ENCODE data around the gene YWHAB.
"Not testable (repeated sequence)": the region's sequence is repeated elsewhere in the genome, so short reads cannot be mapped to it uniquely, and the experiment has no call there.

YWHAB gene

DNA sequence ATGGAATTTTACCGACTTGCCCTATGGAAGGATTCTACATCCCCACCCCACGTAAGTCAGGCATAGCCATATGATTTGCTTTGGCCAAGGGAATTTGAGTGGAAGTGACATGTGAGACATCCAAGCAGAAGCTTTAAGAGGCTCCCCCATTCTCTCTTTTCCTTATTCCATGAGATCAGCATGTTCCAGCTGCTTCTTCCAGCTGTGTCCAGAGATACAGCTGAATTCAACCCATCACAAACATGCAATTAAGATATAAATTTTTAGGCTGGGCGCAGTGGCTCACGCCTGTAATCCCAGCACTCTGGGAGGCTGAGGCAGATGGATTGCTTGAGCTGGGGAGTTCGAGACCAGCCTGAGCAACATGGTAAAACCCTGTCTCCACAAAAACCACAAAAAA lies 16.0 kb upstream of the YWHAB start:
- DNase-seq, result no peak

DNA sequence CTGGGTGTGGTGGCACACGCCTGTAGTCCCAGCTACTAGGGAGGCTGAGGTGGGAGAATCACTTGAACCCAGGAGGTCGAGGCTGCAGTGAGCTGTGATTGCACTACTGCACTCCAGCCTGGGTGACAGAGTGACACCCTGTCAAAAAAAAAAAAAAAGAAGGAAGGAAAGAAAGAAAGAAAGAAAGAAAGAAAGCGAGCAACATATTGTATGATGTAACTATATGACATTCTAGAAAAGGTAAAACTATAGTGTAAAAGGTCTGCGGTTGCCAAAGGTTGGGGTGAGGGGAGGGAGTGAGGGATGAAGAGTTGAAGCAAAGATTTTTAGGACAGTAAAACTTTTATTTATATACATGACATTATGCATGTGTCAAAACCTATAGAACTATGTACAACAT lies 3.1 kb upstream of the YWHAB start:
- not testable (repeated sequence) for DNase-seq

DNA sequence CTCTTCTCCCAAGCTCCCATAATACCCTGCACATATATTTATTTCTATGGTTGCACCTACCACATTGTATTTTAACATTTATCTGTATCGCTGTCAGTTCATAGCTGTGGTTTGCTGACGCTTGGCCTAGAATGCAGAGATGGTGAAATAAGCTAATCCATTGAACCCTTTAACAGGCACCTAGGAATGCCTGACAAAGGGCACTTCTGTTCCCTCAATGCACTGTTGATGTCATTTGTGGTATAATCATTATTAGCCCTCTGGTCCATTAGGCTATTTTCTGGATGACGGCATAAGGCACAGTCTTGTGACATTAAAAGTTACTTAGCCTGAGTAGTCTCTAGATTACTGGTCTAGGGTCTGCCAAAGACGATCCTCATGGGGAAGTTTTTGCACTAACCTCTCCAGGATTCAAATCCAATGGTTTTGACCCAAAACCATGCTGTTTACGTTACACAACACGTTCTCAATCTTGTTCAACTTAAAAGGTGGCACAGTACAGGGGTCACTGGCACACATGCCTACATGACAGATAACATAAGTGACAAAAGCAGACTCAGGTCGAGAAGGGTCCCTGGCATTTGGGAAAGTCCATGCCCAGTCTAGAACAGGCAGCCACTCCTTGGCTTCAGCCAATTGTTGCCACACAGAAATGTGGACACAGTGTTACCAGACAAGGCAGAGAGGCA lies 2.1 kb upstream of the YWHAB start:
- no peak for DNase-seq

DNA sequence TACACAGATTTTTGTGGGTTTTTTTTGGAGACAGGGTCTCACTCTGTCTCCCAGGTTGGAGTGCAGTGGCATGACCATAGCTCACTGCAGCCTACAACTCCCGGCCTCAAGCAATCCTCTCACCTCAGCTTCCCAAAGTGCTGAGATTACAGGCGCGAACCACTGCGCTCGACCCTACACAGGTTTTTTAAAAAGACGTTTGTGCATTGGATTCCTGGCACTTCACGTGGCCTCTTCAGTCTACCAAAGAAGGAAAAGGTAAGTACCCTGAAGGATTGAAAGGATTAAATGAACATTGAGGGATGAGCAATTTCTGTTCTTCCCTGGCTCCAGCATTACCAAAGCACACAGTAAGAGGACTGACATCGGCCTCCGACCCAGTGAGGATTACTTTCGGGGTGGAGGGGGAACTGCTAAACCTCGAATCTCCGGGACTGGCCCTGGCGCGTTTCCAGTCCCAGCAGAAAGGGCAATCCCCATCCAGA lies 556 bp upstream of the YWHAB start:
- no peak for DNase-seq

DNA sequence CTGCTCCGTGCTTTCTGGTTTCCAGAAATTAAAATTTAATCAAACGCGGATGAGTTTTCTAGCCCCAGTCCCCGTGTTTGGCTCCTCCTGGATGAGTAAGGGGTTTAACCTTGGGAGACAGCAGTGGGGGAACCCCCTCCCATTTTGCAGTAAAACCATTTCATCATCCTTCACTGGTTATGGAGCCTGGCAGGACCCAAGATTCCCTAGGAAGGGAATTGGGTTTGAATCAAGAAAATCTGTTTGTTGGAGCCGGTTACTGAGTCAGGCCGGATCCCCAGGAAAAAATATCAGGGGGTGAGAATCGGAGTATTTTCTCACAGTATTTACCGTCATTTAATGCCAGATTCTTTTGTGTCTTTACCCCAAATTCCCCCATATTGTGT lies 754 bp downstream of the YWHAB start:
- no peak for DNase-seq

DNA sequence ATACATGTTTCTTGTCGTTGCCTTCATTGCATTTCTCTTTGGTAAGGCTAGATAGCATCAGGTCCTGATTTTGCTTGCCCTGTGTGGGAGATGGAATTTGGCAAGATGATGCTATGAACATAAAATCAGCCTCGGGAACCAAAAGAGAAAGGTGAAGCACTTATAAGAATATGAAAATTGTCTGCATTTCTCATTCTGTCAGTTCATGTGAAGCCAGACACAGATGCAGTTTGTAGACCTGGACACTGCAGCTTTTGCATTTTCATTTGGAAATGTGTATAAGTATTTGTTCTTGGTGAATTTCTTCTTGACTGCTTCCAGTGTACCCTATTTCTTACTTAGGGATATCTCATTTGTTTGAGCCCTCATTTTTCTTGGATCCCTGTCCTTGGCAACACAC lies 1.3 kb downstream of the YWHAB start:
- DNase-seq, result no peak

DNA sequence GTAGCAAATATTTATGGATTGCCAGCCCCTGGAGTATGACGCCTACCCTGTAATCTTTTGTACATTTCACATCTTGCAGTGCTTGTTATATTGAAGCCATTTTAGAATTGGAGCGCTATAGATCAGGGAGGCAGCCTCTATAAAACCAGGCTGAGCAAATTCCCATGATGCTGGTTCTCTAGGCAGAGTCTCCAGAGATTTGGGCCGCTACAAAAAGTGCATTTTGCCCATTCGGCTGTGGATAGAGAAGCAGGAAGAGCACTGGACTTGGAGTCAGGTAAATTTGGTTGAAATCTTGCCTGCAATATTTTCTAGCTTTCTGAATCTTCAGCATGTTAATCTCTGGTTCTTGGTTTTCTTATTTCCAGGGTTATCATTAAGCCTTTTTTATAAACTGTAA lies 2.0 kb downstream of the YWHAB start:
- no peak for DNase-seq

DNA sequence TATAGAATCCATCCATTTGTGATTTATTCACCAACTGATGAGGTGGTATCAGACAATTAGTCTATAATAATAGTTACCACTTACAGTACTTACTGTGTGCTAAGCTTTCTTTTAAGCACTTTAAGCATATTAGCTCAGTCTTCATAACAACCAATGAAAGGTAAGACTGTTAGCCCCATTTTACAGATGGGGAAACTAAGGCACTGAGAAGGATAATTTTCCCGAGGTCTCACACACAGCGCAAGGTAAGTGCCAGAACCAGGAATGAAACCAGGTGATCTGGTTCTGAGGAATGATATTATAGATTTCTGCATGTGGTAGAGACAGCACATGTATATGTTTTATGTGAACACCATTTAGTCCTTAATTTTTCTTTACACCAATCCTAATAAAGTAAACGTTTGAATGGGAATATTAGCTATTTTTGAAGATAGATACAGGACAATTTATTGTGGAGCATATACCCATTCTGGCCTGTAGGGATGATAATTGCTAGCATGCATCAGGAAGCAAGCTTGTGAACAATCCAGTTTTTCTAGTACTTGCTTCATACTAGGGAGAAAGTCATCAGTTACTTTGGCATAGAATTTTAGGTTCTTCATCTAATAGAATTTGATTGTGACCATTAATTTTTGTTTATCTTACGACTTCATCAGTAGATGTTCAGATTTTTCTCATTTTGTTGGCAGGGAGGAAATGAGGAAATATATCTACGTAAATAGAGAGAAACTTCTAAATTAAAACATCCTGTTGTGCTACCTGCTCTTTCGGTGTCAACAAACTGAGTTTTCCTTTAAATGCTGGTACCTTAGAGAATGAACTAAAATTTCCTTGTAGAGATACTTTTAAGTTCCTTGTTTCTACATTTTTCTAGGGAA lies 3.0 kb downstream of the YWHAB start:
- no peak for DNase-seq

DNA sequence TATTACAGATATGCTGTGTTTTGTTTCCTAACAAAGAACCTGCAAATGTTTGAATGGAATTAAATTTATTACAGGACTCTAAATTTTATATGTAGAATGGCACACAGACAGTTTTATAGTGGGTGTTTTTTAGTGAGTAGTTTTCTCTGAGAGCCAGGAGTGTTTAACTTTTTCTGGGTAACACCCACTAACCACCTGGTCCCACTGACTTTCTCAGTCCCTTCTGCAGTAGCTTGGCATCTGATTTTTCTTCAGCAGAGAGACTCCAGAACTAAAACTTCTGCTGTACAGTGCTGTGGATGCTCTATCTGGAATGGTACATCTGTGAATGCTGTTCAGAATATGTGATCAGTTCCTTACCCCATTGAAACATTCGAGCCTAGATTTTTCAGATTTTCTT lies 6.3 kb downstream of the YWHAB start:
- no peak for DNase-seq

DNA sequence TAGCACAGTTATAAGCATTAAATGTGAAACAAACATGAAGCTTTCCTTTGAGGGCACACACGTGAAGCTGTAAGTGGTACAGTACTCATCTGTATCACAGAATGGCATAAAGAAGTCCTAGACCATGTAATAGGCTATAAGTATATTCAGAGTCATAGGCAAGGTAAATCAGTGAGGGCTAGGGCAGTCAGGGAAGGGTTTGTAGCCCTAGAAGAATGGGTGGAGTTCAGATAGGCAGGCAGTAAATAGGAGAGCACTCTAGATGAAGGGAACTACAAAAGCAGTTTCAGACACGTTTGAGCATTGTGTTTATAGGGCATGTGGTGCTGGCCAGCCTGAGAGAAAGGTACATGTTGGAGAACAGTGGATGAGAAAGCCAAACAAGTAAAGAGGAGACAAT lies 9.5 kb downstream of the YWHAB start:
- no peak for DNase-seq

DNA sequence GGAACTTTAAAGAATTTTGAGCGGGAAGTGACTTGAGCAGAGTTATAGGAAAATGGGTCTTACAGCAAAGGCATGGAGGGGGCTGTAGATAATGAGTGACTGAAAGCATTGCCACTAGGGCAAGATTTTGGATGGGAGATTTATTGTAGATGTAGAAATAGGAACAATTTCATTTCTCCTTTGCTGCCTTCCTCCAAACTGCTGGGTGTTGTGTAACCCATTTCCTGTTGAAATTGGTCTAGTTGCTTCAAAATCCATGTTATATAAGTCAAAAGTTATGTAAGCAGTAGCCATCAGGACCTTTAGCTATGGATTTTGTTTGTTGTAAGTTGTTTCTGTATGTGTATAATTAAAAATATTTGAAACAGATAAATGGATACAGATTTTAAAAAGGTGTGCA lies 11.1 kb downstream of the YWHAB start:
- DNase-seq, result no peak

DNA sequence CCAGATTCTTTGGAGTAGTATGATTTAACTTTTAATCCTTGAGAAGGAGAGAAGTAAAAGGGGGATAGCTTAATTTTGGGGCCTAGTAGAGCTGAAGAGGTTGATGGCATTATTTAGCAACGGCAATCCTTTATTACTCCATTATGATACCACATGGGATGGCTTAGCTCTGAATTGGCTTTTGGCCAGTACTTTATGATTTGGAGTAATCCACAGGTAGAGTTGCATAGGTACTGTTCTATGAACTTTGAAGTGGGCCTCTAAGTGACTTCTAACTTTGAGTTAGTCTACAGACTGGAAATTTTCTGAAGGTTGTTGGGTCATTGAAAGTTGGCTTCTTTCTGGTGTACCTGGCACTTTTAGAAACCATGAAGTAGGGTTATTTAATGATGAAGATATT lies 11.6 kb downstream of the YWHAB start:
- no peak for DNase-seq

DNA sequence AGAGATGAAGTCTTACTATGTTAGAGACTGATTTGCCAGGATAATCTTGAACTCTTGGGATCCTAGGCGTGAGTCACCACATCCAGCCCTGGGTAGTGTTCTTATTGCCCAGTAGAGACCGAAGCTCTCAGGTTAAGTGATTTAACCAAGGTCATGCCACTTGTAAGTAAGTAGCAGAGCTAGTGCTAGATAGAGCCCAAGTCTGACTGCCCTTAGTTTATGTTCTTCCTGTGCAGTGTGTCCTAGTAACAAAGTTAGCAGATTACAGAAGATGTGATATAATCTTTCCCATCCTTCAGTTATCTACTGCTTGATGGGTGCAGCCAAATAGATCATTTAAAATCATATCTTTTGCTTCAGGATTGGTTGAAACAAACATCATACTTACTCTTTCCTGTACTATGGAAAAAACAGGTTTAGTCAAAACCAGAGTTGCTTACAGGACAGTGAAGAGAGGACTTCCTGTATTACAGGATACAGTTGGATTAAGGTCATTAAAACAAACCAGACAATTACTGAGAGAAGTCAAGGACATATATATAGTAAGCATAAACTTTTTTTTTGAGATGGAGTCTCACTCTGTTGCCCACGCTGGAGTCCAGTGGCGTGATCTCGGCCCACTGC lies 14.8 kb downstream of the YWHAB start:
- DNase-seq, result no peak

DNA sequence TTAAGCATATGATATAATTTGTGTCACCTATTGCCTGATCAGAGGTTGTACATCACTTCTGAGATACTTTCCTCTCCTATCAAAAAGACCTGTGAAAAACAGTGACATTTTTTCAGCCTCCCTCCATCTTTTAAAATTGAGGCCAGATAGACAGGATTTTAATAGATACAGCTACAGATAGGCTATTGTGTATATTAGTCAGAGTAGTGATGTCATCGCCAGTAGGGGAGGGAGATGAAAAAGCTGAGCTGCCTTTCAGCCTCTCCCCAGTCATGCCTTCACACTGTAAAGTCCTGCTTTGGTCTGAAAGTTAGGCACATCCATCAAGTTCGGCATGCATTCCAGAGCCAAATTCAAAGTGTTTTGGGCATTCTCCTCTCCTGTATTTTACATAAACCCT lies 16.5 kb downstream of the YWHAB start:
- no peak for DNase-seq

DNA sequence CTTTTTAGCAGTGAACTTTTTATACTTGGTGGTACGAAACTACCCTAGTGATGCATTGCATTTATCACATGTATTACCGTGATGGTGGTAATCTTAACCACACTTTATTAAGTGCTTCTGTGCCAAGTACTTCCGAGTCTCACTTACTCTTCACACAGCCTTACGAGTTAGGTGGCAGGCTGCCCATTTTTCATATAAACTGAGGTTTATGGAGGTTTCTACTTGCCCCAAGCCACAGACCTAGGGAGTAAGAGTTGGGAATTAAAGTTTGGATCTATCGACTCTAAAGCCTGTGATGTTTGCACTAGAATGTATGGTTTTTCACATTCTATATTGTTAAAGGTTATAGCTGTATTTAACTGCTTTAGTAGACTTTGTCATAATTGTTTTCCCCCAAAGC lies 18.9 kb downstream of the YWHAB start:
- DNase-seq, result no peak

DNA sequence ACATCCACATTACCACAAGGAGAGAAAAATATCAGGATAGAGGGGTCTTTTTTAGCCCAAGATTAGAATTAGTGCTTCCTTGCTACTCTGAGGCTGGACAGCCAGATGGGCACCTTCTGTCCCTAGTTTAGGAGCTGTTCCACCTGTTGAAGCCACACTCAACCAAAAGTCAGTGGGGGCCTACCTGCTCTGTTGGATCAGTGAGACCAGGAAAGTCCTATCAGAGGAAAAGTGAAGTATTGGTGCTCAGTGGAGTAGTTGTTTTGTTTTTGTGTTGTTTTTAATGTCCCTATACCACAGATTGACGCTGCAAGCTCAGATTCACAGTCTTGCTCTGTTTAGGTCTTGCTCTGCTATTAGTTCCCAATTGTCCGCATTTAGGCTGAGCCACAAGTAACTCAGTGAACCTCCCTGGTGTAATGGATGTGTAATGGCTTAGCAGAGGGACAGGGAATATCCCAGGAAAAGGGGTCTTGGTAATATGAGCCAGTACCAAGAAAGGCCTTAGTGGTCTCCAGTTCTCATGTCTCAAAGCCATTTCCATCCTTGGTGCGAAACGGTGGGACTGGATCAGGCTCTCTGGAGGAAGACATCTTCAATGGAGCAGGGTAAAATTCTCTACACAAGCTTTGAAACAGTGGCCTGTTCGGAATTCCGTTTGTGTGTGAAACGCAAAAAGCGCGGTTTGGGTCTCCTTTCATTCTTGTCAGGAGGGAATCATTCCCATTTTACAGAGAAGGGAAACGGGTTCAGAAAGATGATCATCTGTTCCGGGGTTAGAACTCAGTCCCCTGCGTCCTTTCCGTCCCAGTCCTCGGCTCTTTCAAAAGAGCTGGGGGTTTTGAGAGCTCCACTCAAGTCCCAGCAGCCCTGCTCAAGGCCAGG lies 23.7 kb downstream of the YWHAB start:
- DNase-seq, result no peak

DNA sequence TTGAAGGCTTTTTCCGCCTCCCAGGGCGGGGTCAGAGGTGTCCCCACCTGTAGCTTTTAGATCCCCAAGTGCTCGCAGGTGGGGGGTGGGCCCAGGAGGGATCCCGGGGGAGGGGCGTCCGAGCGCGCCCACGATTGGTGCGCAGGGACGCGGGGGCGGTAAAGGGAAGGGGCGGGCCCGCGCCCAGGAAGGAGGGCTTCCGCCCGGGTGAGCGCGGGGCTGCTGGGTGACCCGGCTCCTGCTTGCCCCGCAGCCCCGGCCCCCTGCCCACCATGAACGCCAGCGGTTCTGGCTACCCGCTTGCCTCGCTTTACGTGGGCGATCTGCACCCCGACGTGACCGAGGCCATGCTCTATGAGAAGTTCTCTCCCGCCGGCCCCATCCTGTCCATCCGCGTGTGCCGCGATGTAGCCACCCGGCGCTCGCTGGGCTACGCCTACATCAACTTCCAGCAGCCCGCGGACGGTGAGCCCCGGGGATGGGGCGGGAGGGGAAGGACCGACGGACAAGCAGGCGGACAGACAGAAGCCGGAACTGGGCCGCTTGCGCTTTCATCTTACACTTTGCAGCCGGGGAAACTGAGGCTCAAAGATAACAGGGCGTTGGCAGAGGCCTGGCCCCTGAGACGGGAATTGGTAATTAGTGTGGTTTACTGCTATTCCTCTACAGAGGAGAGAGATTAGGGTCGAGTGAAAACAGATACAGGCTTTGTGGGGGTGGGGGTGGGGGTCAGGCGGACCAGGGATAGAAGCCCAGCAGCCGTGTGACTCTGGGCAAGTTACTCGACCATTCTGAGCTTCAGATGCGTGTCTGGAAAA lies 24.6 kb downstream of the YWHAB start, which contains the start of gene PABPC1L:
PABPC1L (plus strand) TSS at position 189 of the 818 bp plus-strand sequence; CDS start at position 273, 84 bp downstream.
- DNase-seq, result peak; percentile 72

DNA sequence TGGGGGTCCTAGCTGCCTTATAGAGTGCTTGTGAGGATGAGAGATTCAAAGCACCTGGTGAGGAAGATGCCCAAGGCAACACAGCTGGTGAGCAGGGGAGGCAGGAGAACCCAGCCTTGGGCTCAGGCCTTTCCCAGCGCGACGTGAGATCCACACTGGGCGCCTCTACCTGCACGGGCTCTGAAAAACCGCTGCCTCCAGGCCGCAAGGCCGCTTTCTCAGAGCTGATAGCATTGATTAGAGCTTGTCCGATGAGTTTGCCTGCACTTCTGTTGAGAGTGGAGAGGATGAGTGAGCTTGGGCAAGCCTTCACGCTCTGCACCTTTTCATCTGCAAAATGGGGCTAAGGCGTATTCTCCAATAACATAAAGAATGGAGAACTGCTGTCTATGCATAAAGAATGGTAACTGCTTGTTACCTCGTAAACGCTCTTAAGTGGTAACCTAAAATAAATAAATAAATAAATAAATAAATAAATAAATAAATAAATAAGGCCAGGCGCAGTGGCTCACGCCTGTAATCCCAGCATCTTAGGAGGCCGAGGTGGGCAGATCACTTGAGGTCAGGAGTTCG lies 25.3 kb downstream of the YWHAB start:
- DNase-seq, result peak; percentile 25

DNA sequence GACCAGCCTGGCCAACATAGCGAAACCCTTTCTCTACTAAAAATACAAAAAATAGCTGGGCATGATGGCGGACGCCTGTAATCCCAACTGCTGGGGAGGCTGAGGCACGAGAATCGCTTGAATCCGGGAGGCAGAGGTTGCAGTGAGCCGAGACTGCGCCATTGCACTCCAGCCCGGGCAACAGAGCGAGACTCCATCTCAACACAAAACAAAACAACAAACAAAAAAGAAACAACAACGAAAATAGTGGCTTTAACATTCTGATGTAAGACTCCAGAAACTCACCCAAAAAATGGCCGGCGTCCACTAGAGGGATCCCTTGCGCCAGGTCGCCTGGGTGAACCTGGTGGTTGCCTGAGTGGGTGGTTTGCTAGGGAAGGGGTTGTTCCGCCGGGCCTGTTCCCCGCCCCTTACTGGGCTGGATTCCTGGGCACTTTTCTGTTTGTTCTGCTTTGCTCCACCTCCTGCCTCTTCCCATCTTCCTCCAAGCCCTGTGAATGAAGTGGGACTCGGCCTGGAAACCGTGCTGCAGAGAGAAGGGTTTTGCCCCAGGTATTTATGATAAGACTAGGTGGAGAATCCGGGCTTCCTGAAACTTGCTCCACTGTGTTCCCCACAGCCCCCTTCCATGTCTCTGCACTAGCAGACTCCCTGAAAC lies 25.9 kb downstream of the YWHAB start:
- peak; percentile 30 for DNase-seq

DNA sequence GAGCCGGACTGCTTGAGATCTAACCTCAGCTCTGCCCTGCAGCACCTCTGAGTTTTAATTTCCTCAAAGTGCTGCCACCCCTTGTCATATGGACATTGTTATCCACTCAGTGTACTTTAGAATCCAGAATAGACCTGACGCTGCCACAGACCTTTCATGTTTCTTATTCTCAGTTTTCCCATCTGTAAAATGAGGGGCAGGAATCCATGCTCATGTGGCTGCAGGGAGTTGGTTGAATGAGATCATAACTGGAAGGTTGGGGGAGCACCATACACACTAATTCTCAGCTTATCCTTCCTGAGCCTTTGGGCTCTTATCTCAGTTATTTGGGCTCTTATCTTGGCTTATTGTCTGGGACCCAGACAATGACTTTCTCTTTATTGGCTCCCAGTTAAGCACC lies 26.7 kb downstream of the YWHAB start:
- DNase-seq, result no peak

DNA sequence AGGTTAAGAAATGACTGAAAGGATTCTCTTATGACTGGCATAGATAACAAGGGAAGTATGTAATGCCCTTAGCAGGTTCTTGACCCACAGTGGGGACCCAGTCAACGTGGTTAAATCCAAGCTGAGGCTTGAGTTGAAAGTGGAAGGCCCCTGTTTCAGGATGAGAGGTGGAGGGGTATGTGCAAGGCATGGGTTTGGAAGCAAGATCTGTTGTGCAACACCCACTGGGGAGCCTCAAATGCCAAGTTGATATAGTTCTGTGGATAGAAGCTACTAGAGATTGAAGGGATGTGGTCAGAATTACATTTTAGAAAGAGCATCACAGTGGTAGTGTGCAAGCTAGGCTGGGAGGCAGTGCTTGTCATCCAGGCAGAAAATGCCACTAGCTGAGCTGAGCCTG lies 29.4 kb downstream of the YWHAB start:
- no peak for DNase-seq

Measured in eye (tissue), 1 donor.